GM15510 (cell line): ENCODE results near the gene CLBA1.

Experiments used
- POLR2A ChIP-seq: IDR thresholded peaks from 3 replicates; pipeline ENCODE4 v1.6.1; 2011; ENCODE audit warnings: borderline replicate concordance; ENCODE audit not compliant: insufficient read length; ENCODE audit errors: extremely low read depth

Gene CLBA1

DNA sequence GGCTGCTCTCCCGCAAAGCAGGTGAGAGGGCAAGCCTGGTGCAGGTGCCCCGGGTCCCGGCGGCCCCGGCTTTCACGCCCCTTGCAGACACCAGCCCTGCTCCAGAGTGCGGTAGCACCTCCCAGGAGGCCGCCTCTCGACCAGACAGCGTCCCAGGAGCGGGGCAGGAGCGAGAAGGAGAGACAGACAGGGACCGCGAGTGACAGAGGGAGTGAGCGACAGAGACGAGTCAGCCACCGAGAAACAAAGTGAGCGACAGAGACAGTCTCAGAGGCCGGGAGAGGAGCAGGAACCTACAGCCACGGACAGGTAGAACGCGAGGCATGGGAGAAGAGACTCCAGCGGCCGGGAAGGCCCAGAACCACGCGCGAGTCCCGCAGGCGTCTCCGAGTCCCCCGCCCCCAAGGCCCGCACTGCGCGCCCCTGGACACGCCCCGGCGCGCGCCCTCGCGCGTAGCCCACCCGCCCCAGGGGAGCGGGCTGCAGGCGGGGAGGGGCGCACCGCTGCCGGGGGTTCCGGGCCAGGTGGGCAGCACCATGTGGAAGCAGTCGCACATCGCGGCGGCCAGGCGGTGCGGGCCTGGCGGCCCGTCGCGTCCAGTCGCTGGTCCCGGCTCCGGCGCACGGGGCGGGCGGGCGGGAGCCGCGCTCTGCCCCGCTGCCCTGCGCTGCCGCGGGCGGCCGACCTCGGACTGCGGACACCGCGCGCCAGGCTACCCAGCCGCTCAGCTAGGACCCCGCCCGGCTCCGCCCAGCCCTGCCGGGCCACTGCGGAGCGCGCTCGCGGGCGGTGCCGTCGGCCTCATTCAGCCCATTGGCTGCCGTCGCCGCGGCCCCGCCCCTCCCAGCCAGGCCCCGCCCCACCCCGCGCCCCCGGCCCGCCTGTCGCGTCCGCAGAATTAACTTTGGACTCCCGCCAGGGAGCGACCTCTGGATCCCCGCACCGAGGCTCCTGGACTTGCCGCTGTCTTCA lies 7.6 kb upstream of the CLBA1 start, which contains the start of gene AHNAK2:
AHNAK2 (minus strand) TSS at position 694 of the 973 bp plus-strand sequence; CDS start at position 557, 137 bp downstream.
- TF ChIP-seq POLR2A, result no peak

DNA sequence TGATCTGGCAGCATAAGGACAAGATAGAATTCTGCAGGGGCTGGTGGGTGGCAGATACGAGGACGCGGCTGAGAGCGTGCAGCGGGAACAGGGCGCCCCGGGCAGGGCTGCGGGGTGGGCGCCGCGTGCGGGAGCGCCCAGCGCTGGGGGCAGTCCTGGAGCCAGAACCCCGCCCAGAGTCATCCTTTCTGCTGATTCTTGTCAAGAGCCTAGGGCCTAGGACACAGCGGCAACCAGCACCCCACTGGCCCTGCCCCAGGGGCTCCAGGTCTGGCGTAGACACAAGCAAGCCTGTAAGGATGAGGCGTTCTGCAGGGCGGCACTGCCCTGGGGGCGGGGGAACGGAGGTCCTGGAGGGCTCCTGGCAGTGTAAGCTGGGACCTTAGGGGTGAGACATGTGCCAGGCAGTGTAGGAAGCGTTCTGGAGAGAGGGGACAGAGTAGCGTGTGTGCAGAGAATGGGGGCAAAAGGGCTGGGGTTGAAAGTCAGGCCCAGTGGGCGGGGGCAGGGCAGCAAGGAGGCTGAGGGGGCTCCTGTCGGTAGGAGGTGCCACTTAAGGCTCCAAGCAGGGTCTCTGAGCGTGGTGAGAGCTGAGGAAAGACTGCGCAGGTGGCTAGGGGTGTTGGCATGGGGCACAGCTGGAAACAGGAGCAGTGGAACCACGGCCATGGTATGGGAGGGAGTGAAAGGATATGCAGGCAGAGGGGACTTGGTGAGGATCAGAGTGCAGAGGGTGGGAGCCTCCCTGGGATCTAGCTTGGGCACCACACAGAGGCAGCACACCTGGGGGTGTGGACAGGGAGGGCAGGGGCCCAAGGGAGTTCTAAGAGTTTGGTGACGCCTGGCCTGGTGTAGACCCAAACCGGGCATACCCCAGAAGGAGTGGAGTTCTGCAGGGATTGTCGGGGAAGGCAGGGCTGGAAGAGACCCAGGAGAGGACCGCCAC lies 6.6 kb upstream of the CLBA1 start:
- TF ChIP-seq POLR2A, result no peak

DNA sequence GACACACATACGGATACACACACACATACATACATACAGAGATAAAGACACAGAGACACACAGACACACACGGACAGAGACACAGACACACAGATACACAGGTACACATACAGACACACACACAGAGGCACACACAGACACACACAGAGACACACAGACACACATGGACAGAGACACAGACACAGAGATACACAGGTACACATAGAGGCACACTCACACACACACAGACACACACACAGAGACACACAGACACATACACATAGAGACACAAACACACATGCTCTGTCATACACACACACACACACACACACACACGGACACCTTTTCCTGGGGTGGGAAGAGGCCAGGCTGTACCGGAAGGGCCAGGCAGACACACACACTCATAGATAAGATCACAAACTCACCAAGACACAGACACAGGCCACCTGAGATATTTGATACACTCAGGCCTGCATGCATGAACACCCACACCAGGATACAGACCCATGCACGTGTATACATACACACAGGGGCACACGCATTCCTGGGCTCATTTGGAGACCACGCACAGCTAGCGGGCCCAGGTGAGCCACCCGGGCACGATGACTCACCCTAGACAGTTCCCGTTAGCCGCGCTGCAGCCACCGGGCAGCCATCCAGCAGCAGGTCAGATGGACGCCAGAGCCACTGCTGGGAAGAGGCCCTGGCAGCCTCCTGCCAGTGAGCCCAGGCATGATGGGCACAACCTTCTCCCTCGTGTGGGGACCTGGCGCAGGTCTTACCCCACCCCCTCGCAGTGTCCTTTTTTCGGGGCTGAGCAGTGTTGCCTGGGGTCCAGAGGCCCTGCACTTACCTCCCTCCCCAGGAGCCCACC lies 5.6 kb upstream of the CLBA1 start:
- TF ChIP-seq POLR2A, result no peak

DNA sequence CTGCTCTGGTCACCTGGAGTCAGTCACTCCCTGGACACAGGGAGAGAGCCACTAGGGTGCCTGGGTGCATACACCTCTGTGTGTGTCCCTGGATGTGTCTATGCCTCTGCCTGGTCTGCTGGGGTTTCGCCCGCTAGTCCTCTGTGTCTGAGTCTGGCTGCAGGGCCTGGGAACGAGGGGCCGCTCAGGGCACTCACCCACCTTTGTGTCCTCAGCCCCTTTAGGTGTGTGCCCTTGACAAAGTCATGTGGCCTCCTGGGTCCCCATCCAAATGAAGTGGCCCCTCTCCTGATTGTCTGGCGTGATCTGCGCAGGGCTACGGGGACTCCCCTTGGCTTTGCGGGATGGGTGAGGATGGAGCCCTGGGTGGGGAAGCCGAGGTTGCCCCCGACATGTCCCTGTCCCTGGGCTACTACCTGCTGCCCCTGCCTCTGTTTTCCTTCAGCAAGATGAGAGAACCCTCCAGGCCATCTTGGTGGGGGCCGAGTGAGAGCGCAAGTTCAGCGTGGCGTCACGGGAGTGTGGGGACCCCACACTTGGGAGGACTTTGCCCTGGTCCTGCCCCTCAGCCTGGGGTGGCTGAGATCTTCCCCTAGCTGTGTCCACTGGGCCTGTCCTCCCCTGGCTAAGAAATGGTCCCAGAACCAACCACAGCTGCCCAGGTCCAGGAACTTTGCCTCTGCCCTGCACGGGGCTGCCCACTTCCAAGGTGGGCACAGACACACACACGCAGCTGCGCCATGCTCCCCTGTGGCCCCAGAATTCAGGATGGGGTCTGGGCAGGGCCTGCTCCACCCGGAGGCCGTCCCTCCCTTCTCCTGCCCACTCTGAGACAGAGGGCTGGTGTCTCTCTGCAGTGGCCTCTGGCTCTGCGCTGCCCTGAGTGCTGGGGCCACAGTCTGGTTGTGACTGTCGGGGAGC lies 4.7 kb upstream of the CLBA1 start:
- no peak for TF ChIP-seq POLR2A

DNA sequence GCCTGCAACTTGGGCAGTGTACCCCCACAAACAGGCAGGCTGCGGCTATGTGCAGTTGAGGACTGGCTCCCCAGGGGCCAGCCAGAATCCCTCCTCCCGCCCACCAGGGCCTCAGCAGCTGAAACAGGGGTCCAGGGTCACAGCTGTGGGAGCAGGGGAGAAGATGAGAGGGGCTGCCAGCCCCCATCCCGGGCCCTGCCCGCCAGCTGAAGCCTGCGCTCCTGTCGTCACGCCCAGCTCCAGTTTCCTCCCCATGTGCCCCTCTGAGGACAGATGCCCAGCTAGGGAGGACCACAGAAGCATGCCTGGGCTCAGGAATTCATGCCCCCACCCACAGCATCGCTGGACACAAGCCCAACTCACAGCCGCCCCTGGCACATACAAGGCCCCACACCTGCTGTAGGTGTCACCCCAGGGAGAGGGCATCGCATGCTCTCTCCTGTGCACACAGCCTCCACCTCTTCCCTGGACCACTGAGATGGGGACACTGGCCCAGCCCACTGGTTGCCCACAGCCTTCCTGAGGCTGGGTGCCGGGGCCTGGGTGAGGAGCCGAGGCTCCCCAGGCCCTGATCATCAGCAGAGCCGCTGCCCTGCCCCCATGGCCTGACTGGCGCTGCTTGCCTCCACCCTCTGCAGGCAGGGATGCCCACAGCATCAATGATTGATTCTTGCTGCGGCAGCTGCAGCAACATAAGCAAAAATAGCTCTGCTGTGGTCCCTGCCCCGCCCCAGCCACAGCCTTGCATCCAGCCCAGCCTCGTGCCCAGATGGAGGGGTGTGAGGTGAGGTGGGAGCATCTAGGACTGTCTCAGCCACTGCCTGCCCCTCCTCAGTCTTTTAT lies 3.7 kb upstream of the CLBA1 start:
- TF ChIP-seq POLR2A, result no peak

DNA sequence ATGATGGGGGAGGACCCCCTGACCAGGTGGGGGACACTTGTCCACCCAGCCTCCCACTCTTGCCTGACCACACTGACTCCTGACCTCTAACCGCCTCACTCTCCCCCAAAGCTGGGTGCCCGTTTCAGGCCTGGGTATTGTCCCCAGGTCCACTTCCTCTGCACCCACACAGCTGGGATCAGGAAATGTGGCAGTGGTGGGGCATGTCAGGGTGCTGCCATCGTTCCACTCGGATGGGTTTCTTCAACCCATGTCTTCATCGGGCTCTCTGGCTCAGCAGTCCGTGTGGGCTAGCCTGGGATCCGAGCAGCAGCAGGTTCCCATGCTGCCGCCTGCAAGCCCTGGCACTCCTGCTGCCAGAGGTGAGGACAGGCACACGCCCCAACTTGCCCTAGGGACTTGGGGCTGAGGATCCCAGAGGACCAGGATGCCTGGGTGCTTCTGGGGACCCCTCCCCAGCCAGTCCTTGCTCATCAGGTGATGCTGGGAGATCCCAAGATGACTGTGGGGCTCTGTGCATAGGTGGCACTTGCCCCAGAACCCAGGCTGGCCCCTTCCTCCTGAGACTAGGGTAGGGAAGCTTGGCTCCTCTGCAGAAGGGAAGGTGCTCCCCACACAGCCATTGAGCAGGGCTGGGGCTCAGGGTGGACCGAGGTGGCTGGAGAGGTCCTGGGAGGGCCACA lies 2.9 kb upstream of the CLBA1 start:
- TF ChIP-seq POLR2A, result no peak

DNA sequence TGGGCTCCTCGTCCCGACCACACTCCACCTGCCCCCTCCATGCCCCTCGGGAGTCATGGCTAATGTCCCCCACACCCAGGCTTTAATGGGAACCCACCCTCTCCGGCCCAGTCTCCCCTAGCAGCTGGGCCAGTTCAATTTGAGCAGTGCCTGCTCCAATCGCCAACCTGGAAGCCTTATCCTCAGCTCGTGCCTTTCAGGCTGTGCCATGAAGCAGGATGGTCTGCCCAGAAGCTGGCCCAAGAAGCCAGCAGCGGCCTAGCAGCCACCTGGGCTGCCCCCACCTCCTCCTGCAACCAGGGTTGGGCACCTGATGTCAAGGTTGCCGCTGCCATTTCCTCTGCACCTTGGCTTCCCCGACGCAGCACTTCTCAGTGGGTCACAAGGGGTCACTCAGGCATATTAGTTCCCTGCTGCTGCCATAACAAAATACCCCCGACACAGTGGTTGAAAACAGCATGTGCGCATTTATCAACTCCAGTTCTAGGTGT lies 2.3 kb upstream of the CLBA1 start:
- TF ChIP-seq POLR2A, result no peak

DNA sequence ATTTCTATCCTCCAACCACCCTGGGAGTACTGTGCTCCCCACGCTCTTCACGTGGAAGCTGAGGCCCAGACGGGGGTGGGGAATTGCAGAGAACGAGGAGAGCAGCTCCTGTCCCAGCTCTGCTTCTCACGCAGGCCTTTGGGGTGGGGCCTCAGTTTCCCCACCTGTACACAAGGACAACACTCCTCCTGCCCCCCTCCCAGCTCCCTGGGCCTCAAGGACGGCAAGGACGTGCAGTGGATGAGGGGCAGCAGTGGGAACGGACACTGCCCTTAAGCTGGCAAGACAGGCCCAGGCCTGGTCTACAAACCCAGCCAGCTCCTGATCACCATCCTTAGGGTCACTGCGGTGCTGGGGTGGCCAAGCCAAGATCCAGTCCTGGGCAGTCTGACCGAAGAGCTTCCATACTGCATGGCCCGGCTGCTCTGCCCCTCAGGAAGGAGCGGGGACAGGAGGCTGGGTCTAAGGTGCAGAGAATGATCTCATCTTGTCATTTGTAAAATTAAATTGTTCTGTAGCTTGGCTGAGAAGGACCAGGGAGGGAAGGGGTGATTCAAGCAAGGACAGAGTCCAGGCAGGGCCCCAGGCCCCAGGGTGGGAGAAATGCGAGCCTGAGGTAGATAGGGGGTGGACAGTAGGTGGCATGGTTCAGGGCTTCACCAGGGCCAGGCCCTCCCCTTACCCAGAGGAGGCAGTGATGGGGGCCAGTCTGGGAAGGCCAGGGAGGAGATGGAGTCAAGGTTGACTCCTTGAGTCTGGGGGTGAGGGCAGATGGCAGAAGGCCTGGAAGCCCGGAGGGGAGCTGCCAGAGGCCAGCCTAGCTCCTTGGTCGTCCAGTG lies 1.3 kb upstream of the CLBA1 start:
- TF ChIP-seq POLR2A, result no peak

DNA sequence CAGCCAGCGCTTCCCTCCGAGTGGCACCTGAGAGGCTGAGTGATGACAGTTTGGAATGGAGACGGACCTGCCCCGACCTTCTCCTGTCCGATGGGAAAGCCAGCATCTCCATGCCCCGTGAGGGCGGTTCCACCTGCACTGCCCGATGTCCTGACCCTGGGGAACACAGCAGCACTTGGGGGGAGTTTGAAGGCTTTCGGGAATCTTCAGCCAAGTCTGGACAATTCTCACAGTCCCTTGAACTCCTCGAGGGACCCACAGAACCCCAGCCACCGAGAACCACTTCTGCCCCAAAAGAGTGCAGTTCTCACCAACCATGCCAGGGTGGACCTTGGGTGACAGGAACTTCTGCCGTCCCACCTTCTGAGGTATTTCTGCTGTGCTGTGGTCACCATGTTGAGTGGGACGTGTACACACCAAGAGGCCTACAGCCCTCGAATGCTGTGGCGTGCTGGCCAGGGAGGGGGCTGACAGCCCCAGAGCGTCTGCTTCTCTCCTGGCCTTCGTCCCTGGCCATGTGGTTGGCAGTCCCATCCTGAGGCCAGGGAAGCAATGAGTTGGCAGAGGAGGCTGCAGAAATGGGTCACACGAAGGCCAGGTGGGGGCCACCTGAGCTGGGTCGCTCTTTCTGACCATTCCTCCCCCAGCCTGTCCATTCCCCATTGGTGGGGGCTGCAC lies 1.0 kb downstream of the CLBA1 start:
- no peak for TF ChIP-seq POLR2A

DNA sequence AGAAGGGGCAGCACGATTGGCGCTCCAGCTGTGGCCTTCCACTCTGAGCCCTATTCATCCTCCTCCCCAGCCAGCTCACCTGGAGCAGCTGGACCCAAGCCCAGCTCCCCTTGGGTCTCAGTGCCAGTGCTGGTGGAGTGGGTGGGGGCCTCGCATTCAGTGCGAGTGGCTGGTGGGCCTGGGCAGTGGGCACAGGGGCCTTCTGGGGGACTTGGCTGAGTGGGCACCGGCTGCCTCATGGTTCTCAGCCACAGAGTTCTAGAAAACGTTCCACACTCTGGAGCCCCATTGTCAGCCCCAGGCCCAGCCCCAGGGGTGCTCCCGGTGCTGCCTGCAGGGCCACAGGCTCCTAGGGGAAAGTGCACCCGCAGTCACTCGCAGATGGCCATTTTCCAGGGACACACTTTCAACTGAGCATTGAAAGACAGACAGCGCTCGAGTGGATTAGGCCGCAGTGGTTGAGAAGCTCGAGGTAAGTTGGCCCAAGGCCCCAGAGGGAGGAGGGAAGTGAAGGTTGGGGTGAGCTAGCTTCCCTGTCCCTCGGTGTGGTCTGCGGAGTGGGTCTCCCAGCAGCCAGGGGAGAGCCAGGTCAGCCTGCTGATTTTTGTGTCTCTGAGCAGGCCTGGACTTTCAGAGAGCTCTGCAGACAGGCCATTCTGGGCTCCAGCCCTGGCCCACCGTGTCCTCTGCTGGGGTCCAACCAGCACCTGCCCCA lies 3.8 kb downstream of the CLBA1 start:
- TF ChIP-seq POLR2A, result no peak
